IgD-negative memory B cell (primary cell): Measurements from ENCODE around the gene TOX4. TPM values are rescaled to one million over a fixed set of nuclear protein-coding genes. Genes with fewer than 3 reads are reported as not detected.
"Not testable (repeated sequence)": the region's sequence is repeated elsewhere in the genome, so short reads cannot be mapped to it uniquely, and the experiment has no call there.

Experiments
- H3K27ac Mint-ChIP-seq, 3 donors: one replicate each; pipeline ENCODE4 v1.8.0; 2020 to 2022; ENCODE audit warnings: mild to moderate bottlenecking in 3 of 3, mixed read lengths in 3 of 3, moderate library complexity in 1 of 3
- H3K27me3 Mint-ChIP-seq: one replicate; pipeline ENCODE4 v1.8.0; 2021; ENCODE audit warnings: mixed read lengths
- H3K36me3 Mint-ChIP-seq: one replicate; pipeline ENCODE4 v1.8.0; 2020; ENCODE audit warnings: mild to moderate bottlenecking, mixed read lengths
- H3K4me1 Mint-ChIP-seq, 3 donors: one replicate each; pipeline ENCODE4 v1.8.0; 2020 to 2022; ENCODE audit warnings: mixed read lengths in 3 of 3, mild to moderate bottlenecking in 1 of 3
- H3K4me3 Mint-ChIP-seq, 4 donors: one replicate each; pipeline ENCODE4 v1.8.0; 2020 to 2022; ENCODE audit warnings: mild to moderate bottlenecking in 4 of 4, mixed read lengths in 4 of 4, moderate library complexity in 3 of 4
- H3K9me3 Mint-ChIP-seq, 3 donors: one replicate each; pipeline ENCODE4 v1.8.0; 2020 to 2021; ENCODE audit warnings: mixed read lengths in 3 of 3, mild to moderate bottlenecking in 1 of 3
- polyA plus RNA-seq: library from polyadenylated mRNA; unstranded; fragments of 300-500 nt; fragmentation: Illumina TruSeq; gene quantifications from one replicate; pipeline ENCODE4 v1.2.3, GENCODE V29; 2021

Gene TOX4
- 91.0 TPM for polyA plus RNA-seq

DNA sequence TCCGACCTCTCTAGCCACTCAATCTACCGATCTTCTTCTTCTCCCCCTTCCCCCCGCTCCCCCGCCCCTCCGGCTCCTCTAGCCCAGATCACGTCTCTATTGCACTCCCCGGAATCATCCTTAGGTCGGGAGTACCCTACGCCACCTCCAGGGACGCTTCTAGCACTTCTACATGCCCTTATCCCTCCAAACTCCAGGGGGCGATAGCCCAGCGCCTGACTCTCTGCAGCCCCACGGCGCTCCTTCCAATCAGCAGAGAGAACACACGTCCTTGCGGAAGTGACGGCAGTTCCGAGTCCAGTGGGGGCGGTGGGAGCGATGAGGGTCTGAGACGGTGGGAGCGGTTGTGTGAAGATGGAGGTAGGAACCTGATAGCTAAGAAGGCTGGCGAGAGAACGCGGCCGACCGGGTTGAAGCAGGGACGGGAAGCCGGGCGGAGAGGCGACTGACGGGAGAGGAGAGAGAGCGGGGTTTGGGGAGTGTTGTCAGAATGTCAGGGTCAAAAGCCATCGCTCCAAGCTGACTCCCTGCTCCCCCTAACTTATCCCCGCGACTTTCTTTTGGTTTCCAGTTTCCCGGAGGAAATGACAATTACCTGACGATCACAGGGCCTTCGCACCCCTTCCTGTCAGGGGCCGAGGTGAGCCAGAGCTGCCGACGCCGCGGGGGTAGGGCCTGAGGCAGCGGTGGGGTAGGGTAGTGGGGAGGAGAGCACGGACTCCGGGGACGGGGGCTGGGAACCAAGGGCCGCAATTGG, at the start of gene TOX4, which contains the start of gene RAB2B:
TSS of gene TOX4 (plus strand) at position 271 of the 757 bp plus-strand sequence. CDS start at position 355, 84 bp downstream.
TSS of gene RAB2B (minus strand) at position 35 of the 757 bp plus-strand sequence. CDS start 87 bp downstream, outside the sequence.
- H3K9me3 Mint-ChIP-seq = no peaks in the 10 kb centered on the region
- peaks cover 15 to 33% (median 20%) of the 10 kb centered on the region in 3 donors for H3K4me1 Mint-ChIP-seq
- H3K27ac Mint-ChIP-seq = peak within 1 kb of the TSS; percentile 84 to 99 (median 99)
- no peaks in the 10 kb centered on the region for H3K36me3 Mint-ChIP-seq
- H3K4me3 Mint-ChIP-seq = peak within 1 kb of the TSS; percentile 93 to 100 (median 99)
- no peaks in the 10 kb centered on the region for H3K27me3 Mint-ChIP-seq

DNA sequence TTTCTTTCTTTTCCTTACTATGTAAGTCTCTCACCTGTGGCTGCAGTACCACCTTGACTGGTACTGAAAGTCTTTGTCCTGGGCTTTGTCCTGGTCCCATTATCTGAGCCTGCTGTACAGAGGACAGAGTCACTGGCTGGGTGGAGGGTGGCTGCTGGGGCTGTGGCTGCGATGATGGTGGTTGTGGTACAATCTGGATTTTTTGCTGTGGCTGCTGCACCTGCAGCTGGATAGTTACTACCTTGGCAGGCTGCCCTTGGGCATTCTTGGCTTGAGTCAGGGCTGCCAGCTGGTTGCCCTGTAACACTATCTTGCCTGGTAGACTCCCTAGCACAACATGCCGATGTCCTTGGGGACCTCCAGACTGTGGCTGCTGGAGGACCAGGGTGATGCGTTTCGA, 48.1 kb upstream of the TOX4 start:
- H3K4me1 Mint-ChIP-seq = peaks cover 7 to 10% (median 9%) of the 10 kb centered on the region in 3 donors
- no peak overlapping the region for H3K27ac Mint-ChIP-seq
- peaks cover 9% of the 10 kb centered on the region for H3K36me3 Mint-ChIP-seq
- no peak overlapping the region for H3K4me3 Mint-ChIP-seq
- no peaks in the 10 kb centered on the region for H3K27me3 Mint-ChIP-seq
- no peaks in the 10 kb centered on the region for H3K9me3 Mint-ChIP-seq

DNA sequence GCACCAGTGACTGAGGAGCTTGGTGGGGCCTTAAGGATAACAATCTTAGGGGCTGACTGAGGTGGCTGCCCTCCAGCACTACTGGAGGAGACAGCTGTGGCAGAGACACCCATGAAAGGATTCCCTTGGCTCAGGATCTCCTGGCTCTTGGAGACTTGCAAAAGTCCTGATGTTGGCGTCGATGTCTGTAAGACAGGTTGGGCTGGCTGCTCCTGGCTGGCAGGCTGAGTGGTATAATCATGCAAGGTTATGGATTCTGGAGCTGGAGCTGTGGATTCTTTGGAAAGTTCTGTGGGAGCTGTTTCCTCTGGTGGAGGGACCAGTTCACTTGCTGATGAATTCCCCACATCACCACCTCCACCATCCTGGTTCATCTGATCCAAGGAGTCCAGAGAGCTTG, 45.9 kb upstream of the TOX4 start:
- H3K27me3 Mint-ChIP-seq = no peaks in the 10 kb centered on the region
- H3K4me3 Mint-ChIP-seq = no peak overlapping the region
- peaks cover 25 to 29% (median 26%) of the 10 kb centered on the region in 3 donors for H3K4me1 Mint-ChIP-seq
- no peaks in the 10 kb centered on the region for H3K9me3 Mint-ChIP-seq
- H3K27ac Mint-ChIP-seq = no peak overlapping the region
- H3K36me3 Mint-ChIP-seq = peaks cover 4% of the 10 kb centered on the region

DNA sequence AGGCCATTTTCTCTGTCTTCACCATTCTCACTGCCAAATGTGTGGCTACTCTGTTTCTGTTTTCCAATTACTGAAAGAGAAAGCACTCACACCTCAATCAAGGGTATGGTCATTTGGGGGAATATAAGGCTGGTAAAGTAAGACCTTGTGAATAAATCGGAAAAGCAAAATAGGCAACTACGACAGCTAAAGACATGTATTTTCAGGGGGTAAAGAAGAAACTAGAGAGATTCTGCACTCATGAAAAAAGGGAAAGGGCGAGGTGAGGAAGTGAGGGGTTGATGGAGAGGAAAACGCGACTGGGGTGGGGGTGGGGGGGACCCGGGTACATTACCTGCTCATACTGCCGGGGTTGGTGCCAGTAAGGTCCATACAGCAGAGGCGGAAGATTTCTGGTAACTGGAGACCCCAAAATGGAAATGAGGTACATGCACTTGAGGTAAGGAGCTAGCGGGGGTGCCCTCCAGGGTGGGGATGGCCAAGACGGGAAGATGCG, 40.4 kb upstream of the TOX4 start:
- H3K9me3 Mint-ChIP-seq = no peaks in the 10 kb centered on the region
- H3K36me3 Mint-ChIP-seq = peaks cover 7% of the 10 kb centered on the region
- peak overlapping the region; percentile 87 to 98 (median 98) for H3K27ac Mint-ChIP-seq
- H3K4me3 Mint-ChIP-seq = peak overlapping the region; percentile 93 to 99 (median 97)
- peaks cover 48 to 52% (median 51%) of the 10 kb centered on the region in 3 donors for H3K4me1 Mint-ChIP-seq
- no peaks in the 10 kb centered on the region for H3K27me3 Mint-ChIP-seq

DNA sequence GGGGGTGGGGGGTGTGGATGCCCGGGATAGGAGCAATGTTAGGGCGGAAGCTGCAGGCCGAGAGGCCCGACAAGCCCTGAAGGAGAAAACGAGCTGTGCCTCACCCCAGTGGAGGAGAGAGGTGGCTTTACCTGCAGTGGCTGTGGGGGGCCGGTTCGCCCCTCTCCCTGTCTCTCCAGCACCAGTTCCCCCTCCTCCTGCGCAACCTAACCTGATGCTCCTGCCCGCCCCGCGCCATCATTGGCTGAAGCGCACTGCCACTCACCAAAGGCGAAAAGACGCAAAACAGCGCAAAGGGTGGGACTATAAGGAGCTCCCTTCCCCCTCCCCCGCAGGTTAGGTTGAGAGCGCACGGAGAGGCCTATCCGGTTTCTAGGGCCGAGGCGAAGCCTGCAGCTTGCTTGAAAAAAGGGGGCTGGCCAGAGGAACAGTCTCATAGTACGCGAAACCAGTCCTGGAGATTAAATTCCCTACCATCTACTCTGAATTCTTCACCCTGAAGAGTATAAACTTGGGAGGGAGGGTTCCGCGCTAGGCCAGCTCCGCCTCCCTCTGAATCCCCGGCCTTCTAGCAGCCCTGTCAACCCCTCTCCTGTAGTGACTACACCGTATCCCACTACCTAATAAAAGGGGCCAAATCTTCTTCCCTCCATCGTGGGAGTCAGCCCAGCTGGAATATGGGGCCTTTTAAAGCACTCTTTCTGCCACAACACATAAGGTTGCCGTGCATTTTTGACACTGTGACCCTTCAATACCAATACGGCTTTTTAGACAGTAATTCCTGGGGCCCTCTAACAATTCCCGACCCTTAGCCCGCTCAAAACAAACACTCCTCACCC, 39.7 kb upstream of the TOX4 start:
- H3K27me3 Mint-ChIP-seq = no peaks in the 10 kb centered on the region
- no peaks in the 10 kb centered on the region for H3K9me3 Mint-ChIP-seq
- peaks cover 7% of the 10 kb centered on the region for H3K36me3 Mint-ChIP-seq
- peak overlapping the region; percentile 87 to 98 (median 98) for H3K27ac Mint-ChIP-seq
- H3K4me1 Mint-ChIP-seq = peaks cover 51 to 52% (median 52%) of the 10 kb centered on the region in 3 donors
- peak overlapping the region; percentile 93 to 99 (median 97) for H3K4me3 Mint-ChIP-seq

DNA sequence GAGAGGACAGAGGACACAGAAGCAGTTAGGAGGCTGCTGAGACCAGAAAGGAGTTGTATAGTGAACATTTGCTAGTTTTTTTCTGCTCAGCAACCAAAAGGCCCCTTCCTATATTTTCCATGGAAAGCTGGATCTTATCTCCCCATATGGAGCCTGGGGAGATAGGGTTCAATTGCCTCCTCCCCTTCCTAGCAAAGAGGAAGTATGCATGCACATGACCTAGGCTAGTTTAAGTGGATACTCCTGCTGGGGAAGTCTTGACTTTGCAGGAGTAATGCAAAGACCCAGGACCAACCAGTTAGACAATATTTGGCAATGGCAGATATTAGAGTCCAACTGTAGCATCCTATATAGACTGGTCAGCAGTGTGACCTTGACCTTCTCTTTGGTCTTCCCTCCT, 36.1 kb upstream of the TOX4 start:
- Mint-ChIP-seq H3K27ac (no peak overlapping the region), H3K4me3 (peak overlapping the region in 1 of 4 donors; percentile 33), H3K4me1 (peaks cover 35 to 39% (median 37%) of the 10 kb centered on the region in 3 donors)

DNA sequence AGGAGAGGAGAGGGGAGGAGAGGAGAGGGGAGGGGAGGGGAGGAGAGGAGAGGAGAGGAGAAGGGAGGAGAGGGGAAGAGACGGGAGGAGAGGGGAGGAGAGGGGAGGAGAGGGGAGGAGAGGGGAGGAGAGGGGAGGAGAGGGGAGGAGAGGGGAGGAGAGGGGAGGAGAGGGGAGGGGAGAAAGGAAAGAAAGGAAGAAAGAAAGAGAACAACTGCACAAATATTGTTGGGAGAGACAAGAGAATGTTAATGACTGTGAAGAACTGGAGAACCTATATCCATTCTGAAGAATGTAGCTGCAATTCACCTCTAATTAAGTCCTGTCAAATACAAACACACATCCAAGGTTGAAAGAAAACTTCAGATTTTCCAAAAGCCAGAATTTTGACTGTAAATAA, 34.3 kb upstream of the TOX4 start:
- H3K4me3 Mint-ChIP-seq, H3K36me3 Mint-ChIP-seq, H3K27ac Mint-ChIP-seq, H3K9me3 Mint-ChIP-seq, H3K27me3 Mint-ChIP-seq: not testable (repeated sequence)
- peaks cover 28 to 35% (median 30%) of the 10 kb centered on the region in 3 donors for H3K4me1 Mint-ChIP-seq

More for the DNA sequence above, 36.1 kb upstream of the TOX4 start:
- Mint-ChIP-seq H3K27me3 (no peaks in the 10 kb centered on the region), H3K36me3 (peaks cover 9% of the 10 kb centered on the region), H3K9me3 (no peaks in the 10 kb centered on the region)

DNA sequence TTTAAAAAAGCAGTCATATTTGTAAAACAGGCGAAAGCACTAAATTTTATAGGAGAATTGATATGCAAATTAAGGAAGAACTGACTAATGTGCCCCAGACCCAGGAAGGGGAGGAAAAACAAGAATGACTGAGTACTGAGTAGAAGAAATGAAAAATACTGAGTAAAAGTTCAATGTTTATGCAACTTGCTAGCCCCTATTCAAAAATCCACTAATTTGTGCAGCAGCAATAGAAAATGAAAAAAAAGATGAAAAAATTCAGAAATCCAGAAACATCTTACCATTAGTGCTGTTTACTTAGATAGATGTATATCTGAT, 27.1 kb upstream of the TOX4 start:
- Mint-ChIP-seq H3K27ac (peak overlapping the region in 2 of 3 donors; percentile 9 to 13), H3K27me3 (no peaks in the 10 kb centered on the region), H3K9me3 (no peaks in the 10 kb centered on the region), H3K4me3 (peak overlapping the region in 1 of 4 donors; percentile 23), H3K36me3 (peaks cover 4% of the 10 kb centered on the region), H3K4me1 (peaks cover 34 to 43% (median 42%) of the 10 kb centered on the region in 3 donors)

DNA sequence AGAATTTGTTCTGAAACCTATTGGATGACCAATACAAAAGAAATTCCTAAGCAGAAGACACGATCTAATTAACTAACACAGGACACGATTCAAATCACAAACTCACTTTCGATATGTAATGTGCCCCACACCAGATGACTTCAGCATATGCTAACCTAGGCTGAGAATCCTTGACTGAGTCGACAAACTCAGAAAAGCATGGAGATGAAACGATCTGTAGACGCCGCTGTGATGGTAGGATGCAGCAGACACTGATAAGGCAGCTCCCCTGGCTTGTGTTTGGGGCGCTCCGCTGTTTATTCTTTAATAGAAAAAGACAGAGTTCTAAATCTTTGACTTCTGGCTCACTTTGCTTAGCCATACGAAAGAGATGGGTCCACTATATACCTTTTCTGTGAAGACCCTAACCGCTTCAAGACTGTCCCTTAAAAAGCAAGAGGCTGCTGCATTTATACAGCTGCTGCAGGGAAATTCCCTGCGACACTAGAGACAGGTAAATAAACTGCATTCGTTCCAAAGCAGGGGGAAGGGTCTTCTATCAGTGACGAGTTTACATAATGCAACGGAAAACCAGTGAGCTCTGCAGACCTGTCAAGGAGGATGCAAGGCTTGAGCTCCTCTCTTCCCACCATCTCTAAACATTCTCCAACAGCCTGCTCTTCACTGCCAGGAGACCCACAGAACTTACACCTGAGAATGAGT, 22.0 kb upstream of the TOX4 start:
- Mint-ChIP-seq H3K27ac (peak overlapping the region; percentile 88 to 100 (median 97)), H3K36me3 (peaks cover 4% of the 10 kb centered on the region), H3K9me3 (no peaks in the 10 kb centered on the region), H3K27me3 (no peaks in the 10 kb centered on the region), H3K4me3 (peak overlapping the region; percentile 88 to 100 (median 94)), H3K4me1 (peaks cover 23 to 41% (median 32%) of the 10 kb centered on the region in 3 donors)

DNA sequence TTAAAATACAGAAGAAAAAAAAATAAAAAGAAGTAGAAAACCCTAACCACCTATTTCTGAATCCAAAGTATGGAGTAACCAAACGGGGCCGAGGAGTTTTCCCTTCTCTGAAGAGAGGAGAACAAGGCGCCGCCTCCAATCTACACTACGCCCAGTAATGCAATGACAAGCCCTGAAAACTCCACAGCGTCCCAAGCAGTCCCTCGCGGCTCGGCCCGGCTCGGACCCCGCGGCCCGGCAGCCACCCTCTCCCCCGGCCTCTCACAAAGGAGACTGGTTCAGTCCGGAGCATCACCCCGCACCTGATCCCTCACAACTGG, 21.4 kb upstream of the TOX4 start:
- Mint-ChIP-seq H3K4me3 (peak overlapping the region; percentile 88 to 100 (median 94)), H3K4me1 (peaks cover 18 to 36% (median 27%) of the 10 kb centered on the region in 3 donors), H3K9me3 (no peaks in the 10 kb centered on the region), H3K27ac (peak overlapping the region; percentile 88 to 100 (median 97)), H3K27me3 (no peaks in the 10 kb centered on the region), H3K36me3 (peaks cover 4% of the 10 kb centered on the region)

DNA sequence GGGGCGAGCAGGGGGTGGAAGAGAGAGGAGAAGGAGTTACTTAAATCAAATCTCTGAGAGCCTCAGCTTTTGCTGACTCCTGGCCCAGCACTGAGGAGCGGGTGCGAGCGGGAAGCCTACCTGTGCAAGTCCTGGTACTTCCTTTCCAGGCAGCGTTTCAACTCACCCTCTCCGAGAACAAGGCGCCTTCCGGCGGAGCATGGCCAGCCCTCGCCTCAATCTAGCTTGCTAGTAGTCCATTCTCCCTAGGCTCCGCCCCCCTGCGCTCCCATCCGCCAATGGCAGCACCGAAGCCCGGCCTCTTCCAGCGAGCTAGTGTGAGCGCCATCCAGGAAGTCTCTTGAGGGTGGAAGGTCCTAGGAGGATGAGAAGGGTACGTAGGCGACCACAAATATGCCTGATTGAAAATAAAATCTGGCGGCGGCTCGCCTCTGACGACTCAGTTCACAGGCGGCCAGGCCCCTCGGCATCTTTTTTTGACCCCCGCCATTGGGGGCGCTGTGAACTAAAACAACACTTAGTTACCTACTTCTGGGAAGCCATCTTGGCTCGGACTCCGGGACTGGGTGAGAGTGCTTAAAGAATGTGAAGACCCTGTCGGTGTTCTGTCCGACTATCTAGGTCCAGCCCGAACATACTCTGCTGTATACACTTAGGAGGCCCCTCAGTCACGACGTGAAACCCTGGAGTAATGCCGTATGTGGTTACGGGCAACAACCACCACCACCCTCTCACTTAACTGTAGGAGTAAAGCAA, 20.9 kb upstream of the TOX4 start, which contains the start of gene CHD8:
TSS of gene CHD8 (minus strand) at position 212 of the 756 bp plus-strand sequence. CDS start 24,480 bp downstream, outside the sequence.
- peaks cover 4% of the 10 kb centered on the region for H3K36me3 Mint-ChIP-seq
- peak within 1 kb of the TSS; percentile 88 to 100 (median 97) for H3K27ac Mint-ChIP-seq
- H3K4me3 Mint-ChIP-seq = peak within 1 kb of the TSS; percentile 88 to 100 (median 94)
- H3K4me1 Mint-ChIP-seq = peaks cover 16 to 34% (median 26%) of the 10 kb centered on the region in 3 donors
- H3K27me3 Mint-ChIP-seq = no peaks in the 10 kb centered on the region
- no peaks in the 10 kb centered on the region for H3K9me3 Mint-ChIP-seq

DNA sequence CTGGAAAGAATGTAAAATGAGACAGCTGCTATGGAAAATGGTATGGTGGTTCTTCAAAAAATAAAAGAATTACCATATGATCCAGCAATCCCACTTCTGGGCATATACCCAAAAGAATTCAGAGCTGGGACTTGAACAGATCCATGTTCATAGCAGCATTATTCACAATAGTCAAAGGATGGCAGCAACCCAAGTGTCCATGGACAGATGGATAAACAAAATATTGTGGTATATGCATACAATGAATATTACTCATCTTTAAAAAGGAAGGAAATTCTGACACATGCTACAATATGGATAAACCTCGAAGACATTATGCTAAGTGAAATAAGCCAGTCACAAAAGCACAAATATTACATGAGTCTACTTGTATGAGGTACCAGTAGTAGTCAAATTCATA, 9.4 kb upstream of the TOX4 start:
- Mint-ChIP-seq H3K4me1 (peaks cover 0 to 2% (median 2%) of the 10 kb centered on the region in 3 donors), H3K27ac (no peak overlapping the region), H3K27me3 (no peaks in the 10 kb centered on the region), H3K4me3 (no peak overlapping the region), H3K36me3 (peaks cover 2% of the 10 kb centered on the region), H3K9me3 (no peaks in the 10 kb centered on the region)

DNA sequence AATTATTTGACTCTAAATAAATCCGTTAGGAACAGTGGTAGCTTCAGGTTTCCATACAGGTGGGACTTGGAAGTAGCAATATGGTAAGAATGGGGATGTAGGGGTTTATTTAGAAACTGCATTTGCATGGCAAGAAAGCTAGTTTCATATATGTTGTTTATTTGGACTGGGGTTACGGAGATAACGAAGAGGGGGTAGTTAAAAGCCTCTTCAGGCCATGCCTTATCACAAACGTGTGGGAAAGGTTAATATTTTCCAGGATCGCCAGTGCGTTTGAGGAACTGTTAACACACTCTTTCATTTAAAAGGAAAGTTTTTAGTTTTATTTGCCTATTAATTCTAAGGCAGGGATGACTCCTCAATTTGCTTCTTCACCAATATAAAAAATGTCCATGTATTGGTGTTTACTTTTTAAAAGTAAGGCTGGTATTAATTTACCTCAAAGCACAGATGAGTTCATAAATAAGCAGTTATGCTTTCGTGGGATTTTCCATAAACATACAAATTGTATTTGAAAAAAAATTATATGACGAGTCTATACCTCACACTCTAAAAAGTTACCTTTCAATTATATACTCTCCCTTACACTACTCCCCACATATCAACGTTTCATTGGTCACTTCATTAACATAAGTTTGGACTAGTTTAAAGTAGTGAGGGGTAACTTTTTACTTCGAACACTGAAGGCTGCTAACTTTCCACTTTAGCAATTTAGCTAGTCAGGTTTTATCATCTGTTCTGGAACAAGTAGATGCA, 1.1 kb upstream of the TOX4 start:
- Mint-ChIP-seq H3K9me3 (no peaks in the 10 kb centered on the region), H3K27ac (peak overlapping the region; percentile 84 to 99 (median 99)), H3K27me3 (no peaks in the 10 kb centered on the region), H3K4me1 (peaks cover 16 to 32% (median 20%) of the 10 kb centered on the region in 3 donors), H3K4me3 (peak overlapping the region; percentile 93 to 100 (median 99)), H3K36me3 (no peaks in the 10 kb centered on the region)
